ENCODE results near the gene TMED7. TPM values are rescaled to one million over a fixed set of nuclear protein-coding genes. Genes with fewer than 3 reads are reported as not detected.

TMED7 gene
- total and polyA plus RNA-seq, 2 of the 8 experiments (the other 6 are each of a cell fraction or from before 2014, with no cell fraction given), result 43.8 to 75.2 TPM

GRCh38 chr5:115661101-115661500, 35.3 kb upstream of the TMED7 start:
- Histone ChIP-seq H4K5ac (ENCODE audit: insufficient read length, low read depth, low read length) (no peak overlapping the region), H4K8ac (ENCODE audit: extremely low read depth, insufficient read depth, low read length) (no peak overlapping the region), H2AFZ (ENCODE audit: low read length) (peak overlapping the region; percentile 45; the same call in 1 of the 2 replicates), H4K20me1 (replicated peaks in 1 of 2; ENCODE audit: control insufficient read depth in 1 of 2, insufficient read depth in 2 of 2, low read length in 2 of 2) (no peaks in the 10 kb centered on the region), H2BK15ac (ENCODE audit: low read length) (no peak overlapping the region), H2AK5ac (ENCODE audit: low read depth, low read length) (no peak overlapping the region), H2BK5ac (ENCODE audit: low read depth, low read length) (no peak overlapping the region), H2BK12ac (ENCODE audit: low read depth, low read length) (no peak overlapping the region), H3K79me1 (ENCODE audit: low read depth, low read length) (no peaks in the 10 kb centered on the region), H2BK120ac (replicated peaks; ENCODE audit: low read depth, low read length) (no peak overlapping the region), H3K4me3 (ENCODE audit: extremely low read depth in 1 of 4, insufficient read depth in 2 of 4, low read depth in 3 of 4, low read length in 4 of 4) (no peak overlapping the region), H2BK20ac (ENCODE audit: low read length) (no peak overlapping the region), H3K36me3 (ENCODE audit: control insufficient read depth in 2 of 4, insufficient read depth in 4 of 4, low read length in 3 of 4) (no peaks in the 10 kb centered on the region), H3K4ac (replicated peaks; ENCODE audit: insufficient read length, low read depth, low read length) (no peak overlapping the region), H3K4me1 (replicated peaks in 1 of 4; ENCODE audit: control insufficient read depth in 3 of 4, insufficient read depth in 4 of 4, low read length in 3 of 4) (no peaks in the 10 kb centered on the region), H3K27ac (ENCODE audit: low read depth, low read length) (no peak overlapping the region), H3K14ac (ENCODE audit: insufficient read length) (no peak overlapping the region), H3K79me2 (ENCODE audit: control insufficient read depth in 1 of 2, insufficient read depth in 2 of 2, low read length in 2 of 2) (no peaks in the 10 kb centered on the region), H3K56ac (replicated peaks; ENCODE audit: insufficient read length, low read depth, low read length) (no peak overlapping the region), H3K4me2 (ENCODE audit: insufficient read depth in 1 of 2, low read depth in 2 of 2, low read length in 2 of 2) (no peak overlapping the region), H3K18ac (ENCODE audit: extremely low read depth, low read length) (no peak overlapping the region), H3K23ac (ENCODE audit: insufficient read length) (no peak overlapping the region), H3K9ac (replicated peaks in 1 of 4; ENCODE audit: extremely low read depth in 1 of 4, low read depth in 3 of 4, low read length in 3 of 4) (no peak overlapping the region), H3K23me2 (ENCODE audit: low read depth, low read length) (no peaks in the 10 kb centered on the region), H3K9me3 (ENCODE audit: insufficient read depth in 2 of 2, low read depth in 1 of 2, low read length in 1 of 2) (no peaks in the 10 kb centered on the region), H3K27me3 (replicated peaks in 1 of 4; ENCODE audit: control insufficient read depth in 3 of 4, extremely low read depth in 1 of 4, insufficient read depth in 3 of 4, low read length in 3 of 4) (no peaks in the 10 kb centered on the region), H4K91ac (replicated peaks; ENCODE audit: insufficient read length, low read length) (no peak overlapping the region)
- 80% methylated on average over 4 of the region's 4 CpGs; no CpG with 5 or more reads in 1 of the 2 experiments for WGBS, 2 experiments (ENCODE audit: extremely low coverage in 1 of 2, insufficient coverage in 1 of 2, insufficient read length in 1 of 2, insufficient replicate concordance in 2 of 2, low coverage in 1 of 2, low lambda C conversion rate in 2 of 2, missing lambda C conversion rate in 1 of 2)
- DNase-seq (ENCODE audit: low read depth in 1 of 2, low spot score in 2 of 2), result no peak
- no peak for FAIRE-seq
- POLR2A ChIA-PET (ENCODE audit: partially characterized antibody), result no interaction called here
- CTCF ChIA-PET (ENCODE audit: partially characterized antibody), result interaction anchor here (1.2 kb wide), 1 partner anchor 27 kb away, joined by 3 read pairs; no protein-coding TSS in a partner anchor
- TF ChIP-seq POLR2A (IDR thresholded peaks at IDR 0.05; ENCODE audit: control extremely low read depth in 1 of 2, low read depth in 2 of 2, low read length in 2 of 2), result no peak
- no peak for TF ChIP-seq CTCF (IDR thresholded peaks at IDR 0.05; ENCODE audit: control extremely low read depth in 1 of 3, insufficient read depth in 1 of 3, low read depth in 1 of 3, low read length in 3 of 3)
- no peak for TF ChIP-seq SRF (IDR thresholded peaks at IDR 0.05; ENCODE audit: low read depth, low read length)
- no peak for TF ChIP-seq EGR1 (IDR thresholded peaks at IDR 0.05; ENCODE audit: borderline replicate concordance, low read depth, low read length)
- no peak for TF ChIP-seq ATF2 (IDR thresholded peaks at IDR 0.05; ENCODE audit: low read length)
- TF ChIP-seq SUZ12 (IDR thresholded peaks at IDR 0.05; ENCODE audit: low read length), result no peak
- TF ChIP-seq E2F6 (IDR thresholded peaks at IDR 0.05), result no peak
- TF ChIP-seq TAF1 (IDR thresholded peaks at IDR 0.05; ENCODE audit: low read depth, low read length), result no peak
- no peak for TF ChIP-seq RAD21 (IDR thresholded peaks at IDR 0.05 in 1 of 2, conservative IDR thresholded peaks at IDR 0.05 in 1 of 2; ENCODE audit: low read depth in 2 of 2, low read length in 2 of 2)
